Breast epithelium (tissue), 4 donors: ENCODE measurements around the gene CROCC2. TPM values are rescaled to one million over a fixed set of nuclear protein-coding genes. Genes with fewer than 3 reads are reported as not detected.
A peak's percentile ranks its signal among the peaks of the same experiment; 100 is the strongest.

Experiments used
- DNase-seq, 2 donors: peaks; one replicate each; pipeline ENCODE4 v3.0.0-alpha.2; 2019; ENCODE audit warnings: low spot score in 2 of 2
- H3K27ac ChIP-seq, 2 donors: fragments of 200-600 bp; sonication (generic) in 1 of 2; one replicate each; pipeline ENCODE4 v1.5.1; 2016 to 2019; ENCODE audit warnings: mild to moderate bottlenecking in 1 of 2
- H3K27me3 ChIP-seq, 2 donors: fragments of 200-600 bp; sonication (generic) in 1 of 2; one replicate each; pipeline versions ENCODE4 v1.5.1 to v1.6.0; 2017 to 2019; ENCODE audit warnings: control low read depth in 1 of 2, mild to moderate bottlenecking in 1 of 2
- H3K36me3 ChIP-seq: fragments of 200-600 bp; one replicate; pipeline ENCODE4 v1.5.1; 2019
- H3K4me1 ChIP-seq, 2 donors: fragments of 200-600 bp; sonication (generic); one replicate each; pipeline ENCODE4 v1.5.1; 2016 to 2019; ENCODE audit warnings: control low read depth in 1 of 2
- H3K4me3 ChIP-seq, 3 donors: fragments of 200-600 bp; sonication (generic); 1 replicate in 2 of 3; 2 replicates in 1 of 3; pipeline ENCODE4 v1.5.1; 2016 to 2019; ENCODE audit warnings: mild to moderate bottlenecking in 3 of 3, moderate library complexity in 2 of 3
- H3K9me3 ChIP-seq, 2 donors: fragments of 200-600 bp; sonication (generic) in 1 of 2; one replicate each; pipeline ENCODE4 v1.5.1; 2016 to 2019; ENCODE audit warnings: control low read depth in 1 of 2
- CTCF ChIP-seq, 3 donors: fragments of 450-650 bp; IDR thresholded peaks; one replicate each; pipeline ENCODE4 v1.5.1; 2016 to 2017; ENCODE audit warnings: antibody characterized with exemption in 3 of 3, mild to moderate bottlenecking in 3 of 3, moderate library complexity in 3 of 3
- POLR2A ChIP-seq: fragments of 450-650 bp; IDR thresholded peaks from one replicate; pipeline ENCODE4 v1.6.1; 2016; ENCODE audit warnings: antibody characterized with exemption, mild to moderate bottlenecking, moderate library complexity
- POLR2AphosphoS5 ChIP-seq, 3 donors: sonication (generic); formaldehyde crosslinking; IDR thresholded peaks; one replicate each; pipeline ENCODE4 v1.6.1; 2017; ENCODE audit warnings: antibody characterized with exemption in 3 of 3
- intact Hi-C: fragments of 100-400 bp; cut with DNase I; formaldehyde crosslinking; loops from one replicate; pipeline ENCODE4 v1.15.1; 2023; ENCODE audit warnings: low total_unique reads
- total RNA-seq, 3 donors: library from RNA; depleted of rRNA; stranded (reverse); fragments of >200 nt; gene quantifications; one replicate each; pipeline ENCODE4 v1.1.0, GENCODE V29; 2016

The CROCC2 gene
- total RNA-seq, 3 donors from 2014 or later = 0.33 TPM; not detected in 2

GRCh38 chr2:240933966-240934700 lies 28.0 kb downstream of the CROCC2 start:
- H3K27ac ChIP-seq = no peak overlapping the region
- intact Hi-C loops = no loop called here
- H3K4me3 ChIP-seq = no peak overlapping the region
- no peaks in the 10 kb centered on the region for H3K27me3 ChIP-seq
- no peak for TF ChIP-seq CTCF (IDR thresholded peaks at IDR 0.05)
- no peak for TF ChIP-seq POLR2AphosphoS5 (IDR thresholded peaks at IDR 0.05)
- no peak for TF ChIP-seq POLR2A
- peak in 1 of 2 donors; percentile 44 for DNase-seq
- H3K4me1 ChIP-seq = no peaks in the 10 kb centered on the region
- no peaks in the 10 kb centered on the region for H3K36me3 ChIP-seq
- H3K9me3 ChIP-seq = peaks cover 0 to 8% of the 10 kb centered on the region in 2 donors

- TF ChIP-seq CTCF (IDR thresholded peaks at IDR 0.05) (no peak), POLR2AphosphoS5 (IDR thresholded peaks at IDR 0.05) (no peak), POLR2A (no peak)
- no peaks in the 10 kb centered on the region for H3K36me3 ChIP-seq
- H3K9me3 ChIP-seq = peaks cover 0 to 8% of the 10 kb centered on the region in 2 donors
- H3K4me1 ChIP-seq = no peaks in the 10 kb centered on the region
- no peaks in the 10 kb centered on the region for H3K27me3 ChIP-seq
- peak in 1 of 2 donors; percentile 43 for DNase-seq
- intact Hi-C loops = no loop called here
- no peak overlapping the region for H3K27ac ChIP-seq
- no peak overlapping the region for H3K4me3 ChIP-seq
These were observed 28.6 kb downstream of the CROCC2 start for GRCh38 chr2:240934701-240935102.

- intact Hi-C loops = no loop called here
- DNase-seq = peak; percentile 15 to 38
- no peaks in the 10 kb centered on the region for H3K27me3 ChIP-seq
- H3K36me3 ChIP-seq = no peaks in the 10 kb centered on the region
- H3K27ac ChIP-seq = no peak overlapping the region
- no peaks in the 10 kb centered on the region for H3K4me1 ChIP-seq
- TF ChIP-seq POLR2AphosphoS5 (IDR thresholded peaks at IDR 0.05) (no peak), CTCF (IDR thresholded peaks at IDR 0.05) (no peak), POLR2A (no peak)
- H3K4me3 ChIP-seq = no peak overlapping the region
- peaks cover 0 to 8% of the 10 kb centered on the region in 2 donors for H3K9me3 ChIP-seq
These were observed 29.2 kb downstream of the CROCC2 start for GRCh38 chr2:240935103-240935876.

- Histone ChIP-seq H3K9me3 (peaks cover 0 to 8% of the 10 kb centered on the region in 2 donors), H3K36me3 (no peaks in the 10 kb centered on the region), H3K27ac (no peak overlapping the region), H3K4me1 (no peaks in the 10 kb centered on the region), H3K4me3 (no peak overlapping the region), H3K27me3 (no peaks in the 10 kb centered on the region)
- peak in 1 of 2 donors; percentile 14 for DNase-seq
- no peak for TF ChIP-seq CTCF (IDR thresholded peaks at IDR 0.05)
- TF ChIP-seq POLR2A = no peak
- no peak for TF ChIP-seq POLR2AphosphoS5 (IDR thresholded peaks at IDR 0.05)
- intact Hi-C loops = no loop called here
These were observed 30.0 kb downstream of the CROCC2 start for GRCh38 chr2:240936106-240936505.

GRCh38 chr2:240946046-240946445 lies 39.9 kb downstream of the CROCC2 start:
- peak; percentile 28 to 37 for DNase-seq
- H3K36me3 ChIP-seq = no peaks in the 10 kb centered on the region
- intact Hi-C loops = no loop called here
- no peaks in the 10 kb centered on the region for H3K27me3 ChIP-seq
- H3K27ac ChIP-seq = peak overlapping the region in 1 of 2 donors; percentile 25
- H3K9me3 ChIP-seq = peaks cover 0 to 4% of the 10 kb centered on the region in 2 donors
- H3K4me3 ChIP-seq = no peak overlapping the region
- no peaks in the 10 kb centered on the region for H3K4me1 ChIP-seq
- TF ChIP-seq POLR2A = no peak
- no peak for TF ChIP-seq POLR2AphosphoS5 (IDR thresholded peaks at IDR 0.05)
- TF ChIP-seq CTCF (IDR thresholded peaks at IDR 0.05) = no peak
